SU-DHL-6 (cell line): ENCODE data around the gene PRSS50.

Experiments used
- H2AFZ ChIP-seq: fragments of 200-600 bp; sonication (generic); 2 replicates; pipeline ENCODE4 v1.6.1; 2014; ENCODE audit warnings: low read depth, mild to moderate bottlenecking, moderate library complexity, mixed read lengths, antibody characterized with exemption, low read length; ENCODE audit not compliant: severe bottlenecking
- H3F3A ChIP-seq: fragments of 200-600 bp; shearing (Covaris generic); 2 replicates; pipeline ENCODE4 v1.6.0; 2016; ENCODE audit warnings: antibody characterized with exemption, mild to moderate bottlenecking; ENCODE audit not compliant: insufficient read depth
- H3K27ac ChIP-seq: fragments of 200-600 bp; sonication (generic); 2 replicates; pipeline ENCODE4 v1.5.1; 2016; ENCODE audit warnings: low read depth, mild to moderate bottlenecking, low read length, moderate library complexity, mixed read lengths
- H3K27me3 ChIP-seq: fragments of 200-600 bp; sonication (generic), shearing (Covaris generic); 2 replicates; pipeline ENCODE4 v1.6.0; 2014; ENCODE audit warnings: mild to moderate bottlenecking, low read length
- H3K36me3 ChIP-seq: fragments of 200-600 bp; sonication (generic); 2 replicates; pipeline ENCODE4 v1.6.1; 2014; ENCODE audit warnings: mild to moderate bottlenecking, low read length, mixed read lengths
- H3K4me2 ChIP-seq: fragments of 300-600, 200-600 bp; shearing (Covaris generic), sonication (generic); 2 replicates; pipeline ENCODE4 v1.6.0; 2014; ENCODE audit warnings: low read length, low read depth, mild to moderate bottlenecking; ENCODE audit not compliant: poor library complexity, severe bottlenecking
- H3K4me3 ChIP-seq: fragments of 200-600 bp; sonication (generic); 2 replicates; pipeline ENCODE4 v1.5.1; 2014; ENCODE audit warnings: antibody characterized with exemption, low read length, mild to moderate bottlenecking, mixed read lengths; ENCODE audit not compliant: insufficient read depth, poor library complexity, severe bottlenecking
- H3K79me2 ChIP-seq: fragments of 200-600 bp; sonication (generic); 2 replicates; pipeline ENCODE4 v1.6.1; 2014; ENCODE audit warnings: mild to moderate bottlenecking, low read length, moderate library complexity; ENCODE audit not compliant: insufficient read depth
- H3K9ac ChIP-seq: fragments of 200-600 bp; sonication (generic); 2 replicates; pipeline ENCODE4 v1.7.0; 2014; ENCODE audit warnings: mild to moderate bottlenecking, low read length
- H3K9me2 ChIP-seq: fragments of 200-600 bp; sonication (generic); replicated peaks from 2 replicates; pipeline ENCODE4 v1.6.1; 2014; ENCODE audit warnings: low read length; ENCODE audit not compliant: insufficient read depth
- H3K9me3 ChIP-seq: fragments of 200-600 bp; sonication (generic); 2 replicates; pipeline ENCODE4 v1.6.1; 2014; ENCODE audit warnings: low read length, mixed read lengths; ENCODE audit not compliant: insufficient read depth
- H4K20me1 ChIP-seq: fragments of 200-600 bp; sonication (generic); 2 replicates; pipeline ENCODE4 v1.6.1; 2014; ENCODE audit warnings: low read depth, mild to moderate bottlenecking, antibody characterized with exemption, low read length, moderate library complexity, mixed read lengths
- EZH2phosphoT487 ChIP-seq: fragments of 200-600 bp; sonication (generic), shearing (Covaris generic); conservative IDR thresholded peaks from 2 replicates; pipeline ENCODE4 v1.6.1; 2018; ENCODE audit warnings: mild to moderate bottlenecking, antibody characterized with exemption, low read length, moderate library complexity, mixed read lengths
- TF ChIP-seq, protein P1 (sequence below): fragments of 200-600 bp; sonication (generic); IDR thresholded peaks from one replicate; pipeline ENCODE4 v1.5.1; 2017; ENCODE audit warnings: antibody characterized with exemption, mild to moderate bottlenecking, low read length, moderate library complexity; ENCODE audit not compliant: insufficient read depth, poor library complexity, severe bottlenecking

The PRSS50 gene

DNA sequence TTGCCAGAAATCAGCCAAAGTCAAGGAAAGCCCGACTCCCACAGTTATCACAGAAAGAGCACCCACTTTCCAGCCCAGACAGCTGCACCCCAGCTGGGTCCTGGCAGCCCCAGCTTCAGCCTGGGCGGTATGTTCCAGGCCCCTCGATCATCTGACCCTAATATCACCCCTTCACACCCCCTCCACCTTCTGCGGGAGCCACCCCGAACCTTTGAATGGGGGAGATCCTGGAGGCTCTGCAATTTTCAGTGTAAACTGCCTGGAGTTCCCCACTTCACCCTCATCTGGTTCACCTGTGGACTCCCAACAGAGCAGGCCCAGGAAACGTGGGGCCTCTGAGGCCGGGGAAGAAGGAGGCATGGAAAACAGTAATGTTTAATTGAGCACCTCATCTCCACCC lies 5.9 kb downstream of the PRSS50 start:
- Histone ChIP-seq H2AFZ (no peak overlapping the region), H3K4me3 (no peak overlapping the region), H3K27me3 (no peaks in the 10 kb centered on the region), H3F3A (no peaks in the 10 kb centered on the region), H4K20me1 (no peaks in the 10 kb centered on the region), H3K9me3 (no peaks in the 10 kb centered on the region), H3K79me2 (no peaks in the 10 kb centered on the region), H3K27ac (no peak overlapping the region), H3K36me3 (no peaks in the 10 kb centered on the region), H3K9ac (no peak overlapping the region), H3K4me2 (no peak overlapping the region), H3K9me2 (no peaks in the 10 kb centered on the region)
- TF ChIP-seq, protein P1, sequence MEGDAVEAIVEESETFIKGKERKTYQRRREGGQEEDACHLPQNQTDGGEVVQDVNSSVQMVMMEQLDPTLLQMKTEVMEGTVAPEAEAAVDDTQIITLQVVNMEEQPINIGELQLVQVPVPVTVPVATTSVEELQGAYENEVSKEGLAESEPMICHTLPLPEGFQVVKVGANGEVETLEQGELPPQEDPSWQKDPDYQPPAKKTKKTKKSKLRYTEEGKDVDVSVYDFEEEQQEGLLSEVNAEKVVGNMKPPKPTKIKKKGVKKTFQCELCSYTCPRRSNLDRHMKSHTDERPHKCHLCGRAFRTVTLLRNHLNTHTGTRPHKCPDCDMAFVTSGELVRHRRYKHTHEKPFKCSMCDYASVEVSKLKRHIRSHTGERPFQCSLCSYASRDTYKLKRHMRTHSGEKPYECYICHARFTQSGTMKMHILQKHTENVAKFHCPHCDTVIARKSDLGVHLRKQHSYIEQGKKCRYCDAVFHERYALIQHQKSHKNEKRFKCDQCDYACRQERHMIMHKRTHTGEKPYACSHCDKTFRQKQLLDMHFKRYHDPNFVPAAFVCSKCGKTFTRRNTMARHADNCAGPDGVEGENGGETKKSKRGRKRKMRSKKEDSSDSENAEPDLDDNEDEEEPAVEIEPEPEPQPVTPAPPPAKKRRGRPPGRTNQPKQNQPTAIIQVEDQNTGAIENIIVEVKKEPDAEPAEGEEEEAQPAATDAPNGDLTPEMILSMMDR, result no peak
- no peak for TF ChIP-seq EZH2phosphoT487

DNA sequence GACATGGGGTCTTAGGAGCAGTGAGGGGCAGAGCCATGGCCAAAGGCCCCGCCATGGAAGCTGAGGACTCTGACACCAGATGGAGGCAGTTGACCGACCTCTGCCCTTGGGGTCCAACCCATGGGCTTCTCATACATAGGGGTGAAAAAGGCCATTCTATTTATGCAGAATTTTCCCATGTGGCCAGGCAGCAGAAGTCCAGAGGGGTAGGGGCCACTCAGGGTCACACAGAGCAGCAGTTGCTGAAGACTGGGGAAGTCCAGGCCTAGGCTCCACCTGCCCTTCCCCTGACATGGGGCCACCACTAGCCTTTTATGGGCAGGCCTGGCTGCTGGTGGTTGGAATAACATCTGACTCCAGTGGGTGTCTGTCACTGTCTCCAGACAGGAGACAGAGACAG lies 6.4 kb downstream of the PRSS50 start:
- H3K9me3 ChIP-seq, result no peaks in the 10 kb centered on the region
- H3F3A ChIP-seq, result no peaks in the 10 kb centered on the region
- H3K27me3 ChIP-seq, result no peaks in the 10 kb centered on the region
- H3K9me2 ChIP-seq, result no peaks in the 10 kb centered on the region
- no peak overlapping the region for H3K4me3 ChIP-seq
- H3K79me2 ChIP-seq, result no peaks in the 10 kb centered on the region
- H3K9ac ChIP-seq, result no peak overlapping the region
- no peak overlapping the region for H3K4me2 ChIP-seq
- TF ChIP-seq, protein P1, result no peak
- no peak for TF ChIP-seq EZH2phosphoT487
- no peak overlapping the region for H3K27ac ChIP-seq
- no peaks in the 10 kb centered on the region for H4K20me1 ChIP-seq
- no peaks in the 10 kb centered on the region for H3K36me3 ChIP-seq
- no peak overlapping the region for H2AFZ ChIP-seq

DNA sequence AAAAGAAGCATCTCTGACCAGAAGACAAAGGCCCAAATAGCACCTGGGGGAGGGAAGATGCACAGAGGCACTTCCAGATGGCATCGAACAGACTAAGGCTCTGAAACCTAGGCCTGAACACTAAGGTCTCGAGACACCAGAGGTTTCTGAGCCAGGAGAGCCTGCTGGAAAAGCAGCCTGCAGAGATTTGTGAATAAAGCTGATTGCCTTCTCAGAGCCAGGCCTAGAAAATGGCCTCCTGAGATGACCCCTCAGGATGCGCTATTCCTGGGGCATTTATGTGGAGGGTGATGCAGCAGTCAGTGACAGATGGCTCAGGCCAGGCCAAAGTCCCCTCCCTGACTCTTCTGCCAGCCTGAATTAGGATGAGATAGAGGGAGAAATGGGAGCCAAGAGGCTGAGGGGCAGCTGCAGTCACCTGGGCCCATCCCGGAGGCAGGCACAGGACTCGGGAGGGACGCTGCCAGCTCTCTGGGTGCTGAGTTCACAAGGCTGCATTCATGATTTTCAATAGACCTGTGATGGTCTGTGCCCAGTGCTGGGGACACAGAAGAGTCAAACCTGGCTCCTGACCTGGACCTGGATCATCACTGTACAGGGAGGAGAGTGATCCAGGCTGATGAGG lies 6.9 kb downstream of the PRSS50 start:
- Histone ChIP-seq H3K36me3 (no peaks in the 10 kb centered on the region), H3K27me3 (no peaks in the 10 kb centered on the region), H3F3A (no peaks in the 10 kb centered on the region), H3K9me2 (no peaks in the 10 kb centered on the region), H2AFZ (no peak overlapping the region), H3K27ac (no peak overlapping the region), H3K4me2 (no peak overlapping the region), H3K4me3 (no peak overlapping the region), H3K9me3 (no peaks in the 10 kb centered on the region), H3K9ac (no peak overlapping the region), H3K79me2 (no peaks in the 10 kb centered on the region), H4K20me1 (no peaks in the 10 kb centered on the region)
- TF ChIP-seq EZH2phosphoT487, result no peak
- TF ChIP-seq, protein P1, result no peak
